Daoy (cell line): ENCODE measurements around the gene ARSI. TPM values are rescaled to one million over a fixed set of nuclear protein-coding genes. Genes with fewer than 3 reads are reported as not detected.

Source experiments
- DNase-seq: peaks from one replicate; pipeline ENCODE4 v3.0.0-alpha.2; 2015; ENCODE audit warnings: low read depth
- total RNA-seq: library from RNA; depleted of rRNA; stranded (reverse); fragments of >200 nt; shearing (Covaris generic); gene quantifications from 2 replicates; pipeline ENCODE4 v1.2.3, GENCODE V29; 2014; rRNA removed

Gene ARSI
- total RNA-seq, 1 experiment from 2014 or later, result 4.5 TPM

DNA sequence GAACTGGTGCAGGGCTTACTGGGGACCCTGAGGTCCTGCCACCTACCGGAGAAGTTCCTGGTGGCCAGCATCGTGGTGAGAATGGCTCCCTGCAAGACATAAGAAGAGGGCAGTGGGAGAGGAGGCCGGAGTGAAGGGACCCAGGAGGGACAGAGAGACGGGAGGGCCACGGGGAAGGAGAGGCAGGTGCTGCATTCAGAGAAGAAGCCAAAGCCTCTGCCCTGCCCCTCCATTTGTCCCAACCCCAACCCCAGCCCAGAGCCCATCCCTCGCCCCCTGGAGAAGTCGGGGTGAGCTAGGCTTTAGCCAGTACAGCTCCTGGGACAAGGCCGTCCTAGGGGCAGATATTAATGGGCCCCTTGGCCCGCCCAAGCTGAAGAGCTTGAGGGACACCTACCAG lies 55.0 kb downstream of the ARSI start:
- no peak for DNase-seq

DNA sequence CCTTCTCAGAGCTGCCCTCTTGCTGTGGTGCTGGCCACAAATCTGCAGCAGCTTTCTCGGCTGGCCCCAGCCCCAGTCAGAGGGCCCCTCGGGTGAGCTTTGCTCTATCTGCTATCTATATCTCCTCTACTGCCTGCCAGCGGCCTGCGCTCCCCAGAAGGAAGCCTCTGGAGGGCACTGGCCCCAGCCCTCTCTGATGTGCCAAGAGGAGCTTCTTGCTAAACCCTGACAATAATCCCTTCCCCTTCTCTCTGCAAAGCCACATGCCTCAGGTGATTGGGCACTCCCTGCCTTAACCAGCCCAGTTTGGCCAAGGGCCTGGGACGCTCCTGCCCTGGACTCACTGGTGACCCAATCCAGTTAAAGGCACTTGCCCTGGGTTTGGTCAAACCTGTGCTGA lies 55.9 kb downstream of the ARSI start:
- DNase-seq, result no peak

DNA sequence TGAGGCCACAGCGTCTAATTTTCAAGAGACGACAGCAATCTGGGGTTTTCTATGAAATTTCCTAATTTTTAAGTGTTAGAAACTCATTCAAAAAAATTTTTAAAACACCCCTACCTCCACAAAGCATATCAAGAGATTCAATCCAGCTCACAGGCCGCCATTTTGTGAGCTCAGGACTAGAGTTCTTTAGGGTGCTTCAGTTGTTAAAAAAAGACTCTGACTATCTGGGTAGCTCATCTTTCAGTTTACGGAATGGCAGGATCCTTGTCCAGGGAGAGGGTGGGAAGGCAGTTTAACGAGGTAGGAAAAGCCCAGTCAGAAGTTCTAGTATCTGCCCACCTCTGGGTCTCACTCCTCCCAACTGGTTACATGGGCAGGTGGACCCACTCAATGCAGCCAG lies 56.3 kb downstream of the ARSI start:
- DNase-seq, result no peak

Other genes with a start within 250 kb of the ARSI start
- 0.11 TPM in 1 of 2 replicates, not detected in the other for gene CSF1R, start 216.4 kb downstream of the ARSI start, total RNA-seq
- 8.6 and 9.4 TPM in 2 replicates for gene PDGFRB, start 147.1 kb downstream of the ARSI start, total RNA-seq
- gene CDX1, start 136.1 kb downstream of the ARSI start, total RNA-seq, result 0.06 and 1.3 TPM in 2 replicates
- gene SLC6A7, start 112.8 kb downstream of the ARSI start, total RNA-seq, result 0.06 TPM in 1 of 2 replicates, not detected in the other
- 0.23 TPM in 1 of 2 replicates, not detected in the other for gene CAMK2A, start 13.1 kb downstream of the ARSI start, total RNA-seq
- gene TCOF1, start 54.8 kb upstream of the ARSI start, total RNA-seq, result 84.9 and 90.0 TPM in 2 replicates
- gene CD74, start 110.0 kb upstream of the ARSI start, total RNA-seq, result not detected in 2 replicates
- 6,432 and 6,529 TPM in 2 replicates for gene RPS14, start 146.8 kb upstream of the ARSI start, total RNA-seq
- 16.1 and 34.7 TPM in 2 replicates for gene NDST1, start 205.2 kb upstream of the ARSI start, total RNA-seq